ENCODE data around the gene POLE3.
"Not testable (repeated sequence)": the region's sequence is repeated elsewhere in the genome, so short reads cannot be mapped to it uniquely, and the experiment has no call there.

POLE3 gene

GRCh38 chr9:113410207-113410864, at the start of gene POLE3, which contains the start of gene C9orf43:
POLE3 (minus strand) TSS chr9:113410675; CDS start chr9:113410293, 382 bp downstream.
C9orf43 (plus strand) TSS chr9:113410747; CDS start chr9:113413494, 2,747 bp downstream.
- in situ Hi-C loops (cut with MboI; ENCODE audit: low sequenced_read_pairs), result no loop called here

- in situ Hi-C loops (cut with MboI; ENCODE audit: low sequenced_read_pairs), result loop anchor here (10.0 kb wide), 1 partner anchor 139 kb away; no protein-coding TSS in a partner anchor
Measured at GRCh38 chr9:113456235-113456634, 45.8 kb upstream of the POLE3 start.

- in situ Hi-C loops (cut with MboI; ENCODE audit: low sequenced_read_pairs), result loop anchor here (10.0 kb wide), 1 partner anchor 140 kb away; no protein-coding TSS in a partner anchor
Measured at GRCh38 chr9:113454914-113455761, 44.7 kb upstream of the POLE3 start.

DNA sequence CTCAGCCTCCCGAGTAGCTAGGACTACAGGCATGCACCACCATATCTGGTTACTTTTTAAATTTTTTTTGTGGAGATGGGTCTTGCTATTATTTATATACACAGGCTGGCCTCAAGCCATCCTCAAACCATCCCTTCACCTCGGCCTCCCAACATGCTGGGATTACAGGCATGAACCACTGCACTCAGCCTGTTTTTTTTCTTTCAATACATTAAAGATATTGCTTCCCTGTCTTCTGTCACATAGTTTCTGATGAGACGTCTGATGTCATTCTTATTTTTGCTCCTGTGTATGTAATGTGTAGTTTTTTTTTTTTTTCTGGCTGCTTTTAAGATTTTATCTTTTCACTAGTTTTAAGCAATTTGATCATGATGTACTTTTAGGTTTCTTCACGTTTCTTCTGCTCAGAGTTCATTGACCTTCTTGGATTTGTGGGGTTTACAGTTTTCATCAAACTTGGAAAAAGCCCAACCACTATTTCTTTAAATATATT, 41.7 kb upstream of the POLE3 start:
- in situ Hi-C loops (cut with MboI; ENCODE audit: low sequenced_read_pairs), result loop anchor here (10.0 kb wide), 1 partner anchor 143 kb away; no protein-coding TSS in a partner anchor

GRCh38 chr9:113449376-113449775, 38.9 kb upstream of the POLE3 start:
- in situ Hi-C loops (cut with MboI; ENCODE audit: low sequenced_read_pairs), result loop anchor here (5.0 kb wide), 1 partner anchor 208 kb away; no protein-coding TSS in a partner anchor

GRCh38 chr9:113446323-113446740, 35.9 kb upstream of the POLE3 start:
- in situ Hi-C loops (cut with MboI; ENCODE audit: low sequenced_read_pairs), result loop anchor here (5.0 kb wide), 1 partner anchor 211 kb away; no protein-coding TSS in a partner anchor

- in situ Hi-C loops (cut with MboI; ENCODE audit: low sequenced_read_pairs), result loop anchor here (5.0 kb wide), 1 partner anchor 213 kb away; no protein-coding TSS in a partner anchor
Measured at GRCh38 chr9:113444736-113445135, 34.3 kb upstream of the POLE3 start.

DNA sequence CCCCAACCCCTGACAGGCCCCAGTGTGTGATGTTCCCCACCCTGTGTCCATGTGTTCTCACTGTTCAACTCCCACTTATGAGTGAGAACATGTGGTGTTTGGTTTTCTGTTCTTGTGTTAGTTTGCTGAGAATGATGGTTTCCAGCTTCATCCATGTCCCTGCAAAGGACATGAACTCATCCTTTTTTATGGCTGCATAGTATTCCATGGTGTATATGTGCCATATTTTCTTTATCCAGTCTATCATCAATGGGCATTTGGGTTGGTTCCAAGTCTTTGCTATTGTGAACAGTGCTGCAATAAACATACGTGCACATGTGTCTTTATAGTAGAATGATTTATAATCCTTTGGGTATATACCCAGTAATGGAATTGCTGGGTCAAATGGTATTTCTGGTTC, 27.2 kb upstream of the POLE3 start:
- in situ Hi-C loops (cut with MboI; ENCODE audit: low sequenced_read_pairs), result not testable (repeated sequence)

GRCh38 chr9:113436728-113437515, 26.4 kb upstream of the POLE3 start:
- in situ Hi-C loops (cut with MboI; ENCODE audit: low sequenced_read_pairs), result no loop called here

DNA sequence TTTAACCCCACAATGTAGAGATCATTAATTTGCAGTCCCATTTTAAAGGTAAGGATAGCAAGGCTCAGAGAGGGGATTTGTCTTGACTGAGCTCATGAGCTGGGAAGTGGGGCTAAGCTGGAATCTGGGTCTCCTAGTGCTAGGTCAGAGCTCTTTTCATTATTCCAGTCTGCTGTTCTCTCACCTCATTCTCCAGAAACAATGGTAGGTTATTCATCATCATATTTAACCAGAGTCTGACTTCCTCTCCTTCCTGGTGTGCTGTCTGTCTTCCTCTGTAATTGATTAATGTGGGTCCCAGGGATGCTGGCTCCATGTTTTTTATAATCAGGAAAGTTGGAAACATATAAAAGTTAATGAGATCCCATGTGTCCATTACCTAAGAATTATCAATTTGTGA, 20.7 kb upstream of the POLE3 start:
- in situ Hi-C loops (cut with MboI; ENCODE audit: low sequenced_read_pairs), result no loop called here

DNA sequence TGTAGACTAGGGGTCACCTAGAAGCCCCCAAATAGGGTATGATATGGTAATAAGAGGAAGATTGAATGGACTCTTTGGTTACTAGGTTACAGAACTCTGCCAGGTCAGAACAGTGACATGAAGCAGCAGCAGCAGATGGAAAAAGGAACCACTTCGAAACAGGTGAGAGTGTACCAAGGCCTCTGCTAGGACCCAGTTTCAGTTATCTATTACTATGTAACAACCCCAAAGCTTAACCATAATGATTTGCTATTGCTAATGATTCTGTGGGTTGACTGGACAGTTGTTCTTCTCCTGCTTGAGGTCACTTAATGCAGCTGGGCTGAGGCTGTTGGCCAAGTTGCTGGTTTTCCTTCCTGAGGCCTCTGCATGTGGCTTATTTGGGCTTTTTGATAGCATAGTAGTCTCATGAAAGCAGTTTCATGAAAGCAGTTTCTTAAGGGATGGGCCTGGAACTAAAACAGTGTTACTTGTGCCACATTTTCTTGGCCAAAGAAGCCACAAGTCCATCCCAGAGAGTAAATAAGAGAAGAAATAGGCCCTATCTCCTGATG, 17.7 kb upstream of the POLE3 start:
- in situ Hi-C loops (cut with MboI; ENCODE audit: low sequenced_read_pairs), result no loop called here

DNA sequence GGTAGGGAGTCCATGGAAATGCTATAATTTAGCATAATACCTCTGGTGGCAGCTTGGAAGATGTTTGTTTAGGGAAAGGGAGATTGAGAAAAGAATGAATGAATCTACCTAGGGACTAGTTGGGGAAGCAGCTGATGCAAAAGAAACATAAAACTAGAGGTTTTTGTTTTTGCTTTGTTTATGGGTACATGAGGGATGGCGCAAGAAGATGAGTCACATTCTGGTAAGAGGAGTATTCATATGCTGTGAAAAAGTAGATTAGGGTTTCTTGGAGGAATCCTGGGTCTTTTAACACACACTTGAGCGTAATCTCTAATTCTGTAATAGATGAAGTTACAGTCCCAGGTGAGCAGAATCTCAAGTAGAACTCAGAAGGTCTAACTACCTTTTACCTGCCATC, 17.2 kb upstream of the POLE3 start:
- in situ Hi-C loops (cut with MboI; ENCODE audit: low sequenced_read_pairs), result no loop called here

- in situ Hi-C loops (cut with MboI; ENCODE audit: low sequenced_read_pairs), result no loop called here
Measured at GRCh38 chr9:113426701-113427100, 16.2 kb upstream of the POLE3 start.

GRCh38 chr9:113425072-113425471, 14.6 kb upstream of the POLE3 start:
- in situ Hi-C loops (cut with MboI; ENCODE audit: low sequenced_read_pairs), result no loop called here

DNA sequence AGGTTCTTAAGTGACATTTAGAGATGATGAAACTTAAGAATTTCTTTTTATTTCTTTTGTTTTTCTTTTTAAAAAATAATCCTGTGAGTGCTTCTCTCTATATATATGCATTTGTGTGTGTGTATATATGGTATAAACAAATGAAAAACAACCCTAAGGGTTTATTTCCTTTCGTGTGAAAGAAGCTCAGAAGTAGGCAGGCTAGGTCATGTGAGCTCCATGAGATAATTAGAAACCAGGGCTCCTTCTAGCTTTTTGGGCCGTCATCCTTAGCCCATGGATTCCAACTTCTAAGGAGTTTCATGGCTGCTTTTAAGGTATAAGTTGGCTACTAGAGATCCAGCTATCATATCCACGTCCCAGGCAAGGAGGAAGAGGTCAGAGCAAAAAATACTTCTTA, 11.3 kb upstream of the POLE3 start:
- in situ Hi-C loops (cut with MboI; ENCODE audit: low sequenced_read_pairs), result no loop called here

GRCh38 chr9:113417370-113417769, 6.9 kb upstream of the POLE3 start:
- in situ Hi-C loops (cut with MboI; ENCODE audit: low sequenced_read_pairs), result no loop called here

- in situ Hi-C loops (cut with MboI; ENCODE audit: low sequenced_read_pairs), result no loop called here
Measured at GRCh38 chr9:113416149-113416721, 5.8 kb upstream of the POLE3 start.

- in situ Hi-C loops (cut with MboI; ENCODE audit: low sequenced_read_pairs), result no loop called here
Measured at GRCh38 chr9:113409883-113410206, 630 bp downstream of the POLE3 start.

DNA sequence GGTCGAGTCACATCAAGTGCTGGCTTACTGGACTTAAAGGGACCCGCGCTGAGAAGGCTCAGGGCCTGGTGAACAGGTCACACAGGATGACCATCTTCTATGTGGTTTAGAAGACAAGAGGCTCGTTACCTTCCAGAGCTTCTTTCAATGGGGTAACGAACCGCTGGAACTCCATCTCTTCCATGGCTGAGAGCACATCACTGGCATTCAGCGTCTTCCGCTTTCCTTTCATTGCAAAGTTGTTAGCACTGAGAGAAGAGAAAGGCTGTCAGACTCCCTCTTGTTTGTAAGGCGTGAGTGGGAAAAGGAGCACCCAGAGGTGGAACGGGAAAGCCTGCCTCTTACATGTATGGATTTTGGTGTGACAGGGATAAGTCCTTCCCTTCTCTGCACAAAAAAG, 994 bp downstream of the POLE3 start:
- in situ Hi-C loops (cut with MboI; ENCODE audit: low sequenced_read_pairs), result no loop called here

- in situ Hi-C loops (cut with MboI; ENCODE audit: low sequenced_read_pairs), result not testable (repeated sequence)
Measured at GRCh38 chr9:113406873-113407511, 3.5 kb downstream of the POLE3 start.
